NB4 (cell line): Measurements from ENCODE around the gene B4GALT1.

Experiments
- DNase-seq: peaks from one replicate; pipeline ENCODE4 v3.0.0; 2010; ENCODE audit warnings: low read depth
- H3K4me3 ChIP-seq: one replicate; pipeline ENCODE4 v1.5.1; 2011; ENCODE audit warnings: mild to moderate bottlenecking, low read depth, low read length, moderate library complexity
- MYC ChIP-seq: IDR thresholded peaks from 2 replicates; pipeline ENCODE4 v1.6.1; 2011; ENCODE audit warnings: low read depth, low read length
- POLR2A ChIP-seq: IDR thresholded peaks from 2 replicates; pipeline ENCODE4 v1.6.1; 2011; ENCODE audit warnings: mild to moderate bottlenecking; ENCODE audit not compliant: insufficient read length; ENCODE audit errors: extremely low read depth
- TF ChIP-seq, protein P1 (sequence below): IDR thresholded peaks from 2 replicates; pipeline ENCODE4 v1.6.1; 2011; ENCODE audit warnings: low read depth, low read length
- TF ChIP-seq, protein P2 (sequence below): IDR thresholded peaks from one replicate; pipeline ENCODE4 v1.5.1; 2012; ENCODE audit warnings: low read depth, low read length

Gene B4GALT1

DNA sequence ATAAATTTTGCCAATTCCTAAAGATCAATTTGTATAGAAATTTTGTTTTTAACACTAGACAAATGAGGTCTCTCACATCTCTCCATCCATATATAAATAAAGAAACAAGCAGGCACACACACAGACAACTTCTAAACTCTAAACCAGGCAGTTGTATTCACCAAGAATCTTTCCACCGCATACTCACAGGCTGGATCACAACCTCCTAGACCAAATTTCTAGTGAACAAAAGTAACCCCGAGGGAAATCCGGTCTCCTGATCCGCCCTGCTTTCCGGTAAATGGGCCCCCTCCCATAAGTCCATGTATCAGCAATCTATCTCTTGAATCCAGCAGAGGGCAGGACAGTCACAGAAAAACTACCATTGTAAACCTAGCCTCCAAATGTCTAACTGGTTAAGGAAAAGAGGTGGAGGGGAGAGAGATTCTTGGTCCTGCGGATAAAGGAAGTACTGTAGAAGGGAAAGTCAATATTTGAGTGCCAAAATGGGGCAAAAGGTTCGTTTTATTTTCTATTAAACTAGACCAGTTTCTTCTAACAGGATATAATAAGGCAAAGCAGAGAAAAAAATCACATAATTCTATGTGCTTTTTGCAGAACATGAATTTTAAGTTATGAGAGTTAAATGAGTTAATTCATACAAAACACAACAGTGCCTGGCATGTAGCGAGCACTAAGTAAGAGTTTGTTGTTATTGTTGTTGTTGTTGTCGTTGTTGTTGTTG is 85.8 kb downstream of the B4GALT1 start:
- H3K4me3 ChIP-seq, result peak overlapping the region; percentile 37
- DNase-seq, result peak; percentile 98

DNA sequence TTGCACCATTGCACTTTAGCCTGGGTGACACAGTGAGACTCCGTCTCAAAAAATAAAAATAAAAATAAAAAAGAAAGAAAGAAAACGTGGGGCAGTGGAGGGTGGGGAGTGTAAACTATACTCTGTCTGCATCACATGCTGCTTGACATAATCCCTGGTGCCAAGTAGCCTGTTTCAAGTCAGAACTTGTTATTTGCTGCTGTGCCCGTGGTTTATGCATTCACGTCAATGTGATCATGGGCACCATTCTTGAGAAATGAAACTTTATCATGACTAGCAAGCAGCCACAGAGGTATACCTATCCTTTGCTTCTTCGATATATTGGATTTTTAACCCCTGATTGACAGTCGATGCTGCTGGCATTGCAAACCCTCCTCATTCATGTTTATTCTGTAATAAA is 86.6 kb downstream of the B4GALT1 start:
- DNase-seq, result no peak
- no peak for TF ChIP-seq POLR2A
- TF ChIP-seq, protein P1, sequence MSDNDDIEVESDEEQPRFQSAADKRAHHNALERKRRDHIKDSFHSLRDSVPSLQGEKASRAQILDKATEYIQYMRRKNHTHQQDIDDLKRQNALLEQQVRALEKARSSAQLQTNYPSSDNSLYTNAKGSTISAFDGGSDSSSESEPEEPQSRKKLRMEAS, result no peak
- TF ChIP-seq MYC, result no peak
- TF ChIP-seq, protein P2, sequence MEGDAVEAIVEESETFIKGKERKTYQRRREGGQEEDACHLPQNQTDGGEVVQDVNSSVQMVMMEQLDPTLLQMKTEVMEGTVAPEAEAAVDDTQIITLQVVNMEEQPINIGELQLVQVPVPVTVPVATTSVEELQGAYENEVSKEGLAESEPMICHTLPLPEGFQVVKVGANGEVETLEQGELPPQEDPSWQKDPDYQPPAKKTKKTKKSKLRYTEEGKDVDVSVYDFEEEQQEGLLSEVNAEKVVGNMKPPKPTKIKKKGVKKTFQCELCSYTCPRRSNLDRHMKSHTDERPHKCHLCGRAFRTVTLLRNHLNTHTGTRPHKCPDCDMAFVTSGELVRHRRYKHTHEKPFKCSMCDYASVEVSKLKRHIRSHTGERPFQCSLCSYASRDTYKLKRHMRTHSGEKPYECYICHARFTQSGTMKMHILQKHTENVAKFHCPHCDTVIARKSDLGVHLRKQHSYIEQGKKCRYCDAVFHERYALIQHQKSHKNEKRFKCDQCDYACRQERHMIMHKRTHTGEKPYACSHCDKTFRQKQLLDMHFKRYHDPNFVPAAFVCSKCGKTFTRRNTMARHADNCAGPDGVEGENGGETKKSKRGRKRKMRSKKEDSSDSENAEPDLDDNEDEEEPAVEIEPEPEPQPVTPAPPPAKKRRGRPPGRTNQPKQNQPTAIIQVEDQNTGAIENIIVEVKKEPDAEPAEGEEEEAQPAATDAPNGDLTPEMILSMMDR, result no peak
- H3K4me3 ChIP-seq, result peak overlapping the region; percentile 37

More for the DNA sequence above, 85.8 kb downstream of the B4GALT1 start:
- TF ChIP-seq MYC, result peak; percentile 83
- TF ChIP-seq, protein P1, result peak; percentile 72
- peak; percentile 41 for TF ChIP-seq POLR2A
- TF ChIP-seq, protein P2, result peak; percentile 94

DNA sequence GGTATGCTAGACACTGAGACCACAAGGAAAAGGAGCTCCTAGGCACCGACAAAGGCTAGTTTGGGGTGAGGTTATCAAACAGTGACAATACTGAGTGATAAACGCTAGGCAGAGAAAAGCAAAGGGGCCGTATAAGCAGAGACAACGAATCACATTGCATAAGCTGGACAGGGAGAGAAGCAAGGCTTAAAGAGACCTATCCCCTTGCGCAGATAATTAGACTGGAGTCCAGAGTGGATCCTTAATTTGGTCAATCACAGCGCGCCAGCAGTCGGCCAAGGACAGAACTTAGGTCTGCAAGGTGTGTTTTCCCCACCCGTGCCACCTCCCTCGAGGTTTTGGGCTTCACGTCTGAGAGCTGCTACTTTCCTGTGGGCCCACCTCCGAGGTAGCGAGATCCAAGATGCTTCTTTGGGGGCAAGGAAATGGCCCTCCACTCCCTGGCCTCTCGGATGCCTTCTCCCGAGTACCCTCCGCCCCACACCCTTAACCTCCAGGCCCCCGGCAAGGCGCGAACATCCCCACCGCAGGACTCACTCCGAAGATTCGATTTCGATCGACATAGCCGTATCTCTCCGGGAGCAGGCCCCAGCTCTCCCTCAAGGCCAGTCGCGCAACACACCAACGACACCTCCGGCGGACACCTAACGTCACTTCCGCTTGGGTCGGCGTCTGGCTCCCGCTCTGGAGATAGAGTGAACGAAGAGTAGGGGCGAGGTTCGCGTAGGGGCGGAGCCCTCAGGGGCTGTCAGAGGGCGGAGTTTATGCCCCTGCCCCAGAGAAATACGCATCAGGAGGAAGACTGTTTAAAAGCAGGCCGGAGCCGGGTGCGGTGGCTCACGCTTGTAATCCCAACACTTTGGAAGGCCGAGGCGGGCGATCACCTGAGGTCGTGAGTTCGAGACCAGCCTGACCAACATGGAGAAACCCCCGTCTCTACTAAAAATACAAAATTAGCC is 90.8 kb downstream of the B4GALT1 start, which contains the start of gene SMU1:
SMU1 (minus strand) TSS at position 629 of the 959 bp plus-strand sequence; CDS start at position 563, 66 bp downstream.
- no peak for TF ChIP-seq MYC
- TF ChIP-seq, protein P1, result no peak; the same call in none of the 2 replicates
- peak; percentile 91 for TF ChIP-seq POLR2A
- peak; percentile 100 for DNase-seq
- H3K4me3 ChIP-seq, result peak within 1 kb of the TSS; percentile 77

DNA sequence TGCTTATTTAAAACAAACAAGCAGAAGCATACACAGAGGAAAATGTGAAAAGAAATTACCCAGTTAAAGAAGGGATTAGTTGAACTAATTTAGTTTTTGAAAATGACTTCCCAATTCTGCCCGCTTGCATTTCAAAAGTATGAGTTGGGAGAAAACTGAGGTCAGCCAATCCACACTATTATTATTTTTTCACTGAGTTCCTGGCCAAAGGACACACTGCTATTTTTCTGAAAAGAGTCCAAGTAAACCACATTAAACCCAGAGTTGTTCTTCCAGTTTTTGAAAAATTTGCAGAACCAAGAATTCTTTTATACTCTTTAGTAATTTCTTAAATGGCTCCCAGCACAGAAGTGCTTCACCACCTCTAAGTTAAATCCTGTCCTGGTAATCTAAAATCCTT is 98.1 kb downstream of the B4GALT1 start:
- no peak overlapping the region for H3K4me3 ChIP-seq
- TF ChIP-seq, protein P1, result no peak
- TF ChIP-seq, protein P2, result no peak
- TF ChIP-seq MYC, result no peak
- no peak for TF ChIP-seq POLR2A
- no peak for DNase-seq

DNA sequence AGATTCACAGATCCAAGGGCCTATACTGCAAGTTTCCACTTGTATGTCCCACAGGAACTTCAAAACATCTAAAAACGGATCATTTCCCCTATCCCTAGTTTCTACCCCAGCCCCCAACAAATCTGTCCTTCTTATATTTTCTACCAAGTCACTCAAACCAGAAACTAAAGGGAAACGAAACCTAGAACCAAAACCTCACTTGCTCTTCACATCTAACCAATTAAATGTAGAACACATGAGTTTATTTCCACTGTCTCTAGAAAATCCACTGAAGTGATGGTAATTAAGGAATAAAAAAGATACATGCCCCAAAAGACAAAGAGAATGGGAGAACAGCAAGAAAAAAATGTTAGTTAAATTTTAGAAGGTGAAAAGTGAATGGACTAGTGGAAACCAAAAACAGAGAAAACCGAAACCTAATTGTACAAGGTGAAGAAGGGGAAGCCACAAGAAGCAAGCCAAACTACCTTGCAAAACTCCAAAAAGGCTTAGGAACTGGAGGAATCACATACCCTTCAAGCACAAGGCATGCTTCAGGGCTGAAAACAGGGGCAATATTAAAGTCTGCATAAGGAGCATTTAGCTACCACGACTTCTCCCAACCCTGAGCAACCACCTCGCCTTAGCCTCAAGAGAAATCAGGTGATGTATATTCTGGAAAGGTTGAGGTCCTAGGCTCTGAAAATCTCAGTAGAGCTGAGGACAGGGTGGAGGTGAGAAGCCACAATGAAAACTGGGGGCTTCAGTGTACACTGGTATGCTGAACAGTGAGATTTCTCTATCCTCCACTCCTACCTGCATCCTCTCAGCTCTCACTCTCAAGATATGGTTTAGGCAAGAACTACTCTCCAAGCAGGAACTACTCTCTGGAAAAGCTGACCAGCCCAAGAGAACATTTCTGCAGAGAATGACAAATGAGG is 101.7 kb downstream of the B4GALT1 start:
- no peak for DNase-seq
- TF ChIP-seq POLR2A (no peak), MYC (no peak)
- TF ChIP-seq, protein P2, result no peak
- TF ChIP-seq, protein P1, result no peak
- H3K4me3 ChIP-seq, result no peak overlapping the region
